SK-N-MC (cell line): ENCODE results near the gene GALNT15.

ENCODE experiments used
- EZH2 ChIP-seq: fragments of 200-600 bp; sonication (generic); IDR thresholded peaks from one replicate; pipeline ENCODE4 v1.6.1; 2017; ENCODE audit warnings: antibody characterized with exemption
- FOXP2 ChIP-seq: optimal IDR thresholded peaks from 2 replicates; pipeline ENCODE3; 2011; ENCODE audit warnings: mild to moderate bottlenecking, moderate library complexity; ENCODE audit not compliant: insufficient read depth; ENCODE audit errors: extremely low read length, control extremely low read depth
- POLR2AphosphoS5 ChIP-seq: IDR thresholded peaks from 2 replicates; pipeline ENCODE4 v1.6.1; 2012; ENCODE audit warnings: mild to moderate bottlenecking, low read depth, low read length, borderline replicate concordance

GRCh38 chr3:16265455-16265786 lies 90.9 kb downstream of the GALNT15 start:
- TF ChIP-seq EZH2 (no peak), POLR2AphosphoS5 (no peak), FOXP2 (no peak)
